ENCODE results near the gene ZBTB12. TPM values are rescaled to one million over a fixed set of nuclear protein-coding genes. Genes with fewer than 3 reads are reported as not detected.
"Not testable (repeated sequence)": the region's sequence is repeated elsewhere in the genome, so short reads cannot be mapped to it uniquely, and the experiment has no call there.

Gene ZBTB12
- total RNA-seq, 3 donors from 2014 or later: 2.3 to 6.2 (median 3.4) TPM

DNA sequence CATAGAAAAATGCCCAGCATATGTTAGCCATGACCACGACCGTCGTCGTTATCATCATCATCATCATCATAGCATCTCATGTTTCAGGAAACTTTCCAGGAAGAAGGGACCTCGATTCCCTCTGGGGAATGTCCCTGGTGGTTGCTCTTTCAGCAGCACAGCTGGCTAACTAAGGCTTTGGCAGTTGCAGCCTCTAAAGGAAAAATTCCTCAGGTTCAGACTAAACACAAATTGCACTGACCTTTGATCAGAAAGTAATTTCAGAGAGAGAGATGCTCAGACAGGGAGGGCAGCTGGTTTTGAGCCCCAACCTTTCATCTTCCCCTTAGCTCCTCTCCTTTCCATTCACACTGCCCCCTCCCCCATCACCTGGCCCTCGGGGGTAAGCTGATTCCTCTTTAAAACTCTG is 38.4 kb upstream of the ZBTB12 start:
- ATAC-seq (peak; percentile 64), DNase-seq (no peak)
- no peaks in the 10 kb centered on the region for H3K36me3 ChIP-seq (ENCODE audit: low read depth)
- intact Hi-C loops (cut with DNase I, micrococcal nuclease): no loop called here
- H3K4me1 ChIP-seq (ENCODE audit: low read depth): no peaks in the 10 kb centered on the region
- H3K9me3 ChIP-seq: no peaks in the 10 kb centered on the region
- H3K4me3 ChIP-seq: no peak overlapping the region
- TF ChIP-seq, protein P1, sequence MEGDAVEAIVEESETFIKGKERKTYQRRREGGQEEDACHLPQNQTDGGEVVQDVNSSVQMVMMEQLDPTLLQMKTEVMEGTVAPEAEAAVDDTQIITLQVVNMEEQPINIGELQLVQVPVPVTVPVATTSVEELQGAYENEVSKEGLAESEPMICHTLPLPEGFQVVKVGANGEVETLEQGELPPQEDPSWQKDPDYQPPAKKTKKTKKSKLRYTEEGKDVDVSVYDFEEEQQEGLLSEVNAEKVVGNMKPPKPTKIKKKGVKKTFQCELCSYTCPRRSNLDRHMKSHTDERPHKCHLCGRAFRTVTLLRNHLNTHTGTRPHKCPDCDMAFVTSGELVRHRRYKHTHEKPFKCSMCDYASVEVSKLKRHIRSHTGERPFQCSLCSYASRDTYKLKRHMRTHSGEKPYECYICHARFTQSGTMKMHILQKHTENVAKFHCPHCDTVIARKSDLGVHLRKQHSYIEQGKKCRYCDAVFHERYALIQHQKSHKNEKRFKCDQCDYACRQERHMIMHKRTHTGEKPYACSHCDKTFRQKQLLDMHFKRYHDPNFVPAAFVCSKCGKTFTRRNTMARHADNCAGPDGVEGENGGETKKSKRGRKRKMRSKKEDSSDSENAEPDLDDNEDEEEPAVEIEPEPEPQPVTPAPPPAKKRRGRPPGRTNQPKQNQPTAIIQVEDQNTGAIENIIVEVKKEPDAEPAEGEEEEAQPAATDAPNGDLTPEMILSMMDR (IDR thresholded peaks at IDR 0.05): no peak

GRCh38 chr6:31935823-31936222 is 33.9 kb upstream of the ZBTB12 start:
- Histone ChIP-seq H3K4me1 (ENCODE audit: low read depth) (no peaks in the 10 kb centered on the region), H3K4me3 (no peak overlapping the region), H3K9me3 (no peaks in the 10 kb centered on the region), H3K36me3 (ENCODE audit: low read depth) (no peaks in the 10 kb centered on the region)
- no peak for ATAC-seq
- intact Hi-C loops (cut with DNase I, micrococcal nuclease): no loop called here
- no peak for DNase-seq
- TF ChIP-seq, protein P1 (IDR thresholded peaks at IDR 0.05): no peak

DNA sequence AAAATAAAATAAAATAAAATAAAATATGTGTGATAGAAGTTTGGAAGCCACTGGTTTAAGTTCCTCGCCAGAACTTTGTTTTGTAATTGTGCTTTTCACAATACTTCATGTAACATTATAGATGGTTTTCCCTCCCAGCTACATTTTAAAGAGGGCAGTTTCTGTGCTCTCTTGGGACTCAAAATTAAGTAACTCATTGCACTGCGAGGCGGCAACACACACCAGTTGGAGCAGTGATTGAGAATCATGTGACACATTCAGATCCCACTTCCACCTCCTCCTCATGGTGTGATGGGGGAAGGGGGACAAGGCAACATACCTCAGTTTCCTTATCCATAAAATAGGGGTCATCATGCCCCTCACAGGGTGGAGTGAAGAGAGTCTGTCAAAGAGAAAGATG is 33.1 kb upstream of the ZBTB12 start:
- intact Hi-C loops (cut with DNase I, micrococcal nuclease): no loop called here
- DNase-seq: no peak
- TF ChIP-seq, protein P1 (IDR thresholded peaks at IDR 0.05): no peak

DNA sequence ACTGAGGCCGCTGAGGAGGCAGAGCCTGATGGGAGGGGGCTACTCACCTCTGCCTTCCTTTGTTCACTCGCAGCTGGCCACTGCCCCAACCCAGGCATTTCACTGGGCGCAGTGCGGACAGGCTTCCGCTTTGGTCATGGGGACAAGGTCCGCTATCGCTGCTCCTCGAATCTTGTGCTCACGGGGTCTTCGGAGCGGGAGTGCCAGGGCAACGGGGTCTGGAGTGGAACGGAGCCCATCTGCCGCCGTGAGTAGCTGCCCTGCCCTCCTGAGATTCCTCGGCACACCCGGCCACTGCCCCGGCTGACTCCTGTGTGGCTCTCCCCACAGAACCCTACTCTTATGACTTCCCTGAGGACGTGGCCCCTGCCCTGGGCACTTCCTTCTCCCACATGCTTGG is 31.7 kb upstream of the ZBTB12 start:
- DNase-seq (no peak), ATAC-seq (no peak)
- H3K9me3 ChIP-seq: no peaks in the 10 kb centered on the region
- H3K4me1 ChIP-seq (ENCODE audit: low read depth): no peaks in the 10 kb centered on the region
- H3K36me3 ChIP-seq (ENCODE audit: low read depth): no peaks in the 10 kb centered on the region
- H3K4me3 ChIP-seq: no peak overlapping the region
- TF ChIP-seq, protein P1 (IDR thresholded peaks at IDR 0.05): no peak
- intact Hi-C loops (cut with DNase I, micrococcal nuclease): no loop called here

More for the DNA sequence above, 33.1 kb upstream of the ZBTB12 start:
- ATAC-seq: no peak
- no peaks in the 10 kb centered on the region for H3K9me3 ChIP-seq
- no peaks in the 10 kb centered on the region for H3K4me1 ChIP-seq (ENCODE audit: low read depth)
- H3K4me3 ChIP-seq: no peak overlapping the region
- H3K36me3 ChIP-seq (ENCODE audit: low read depth): no peaks in the 10 kb centered on the region

- not testable (repeated sequence) for ATAC-seq, DNase-seq
These were observed 30.3 kb upstream of the ZBTB12 start for GRCh38 chr6:31932137-31932536.

GRCh38 chr6:31930962-31931361 is 29.1 kb upstream of the ZBTB12 start:
- no peak overlapping the region for H3K4me3 ChIP-seq
- no peak for ATAC-seq
- TF ChIP-seq, protein P1 (IDR thresholded peaks at IDR 0.05): no peak

More at GRCh38 chr6:31932137-31932536, 30.3 kb upstream of the ZBTB12 start:
- H3K9me3 ChIP-seq; H3K4me1 ChIP-seq (ENCODE audit: low read depth); H3K36me3 ChIP-seq (ENCODE audit: low read depth); intact Hi-C loops (cut with DNase I, micrococcal nuclease); H3K4me3 ChIP-seq: not testable (repeated sequence)

More at GRCh38 chr6:31930962-31931361, 29.1 kb upstream of the ZBTB12 start:
- no peaks in the 10 kb centered on the region for H3K9me3 ChIP-seq
- intact Hi-C loops (cut with DNase I, micrococcal nuclease): no loop called here
- H3K36me3 ChIP-seq (ENCODE audit: low read depth): no peaks in the 10 kb centered on the region
- no peaks in the 10 kb centered on the region for H3K4me1 ChIP-seq (ENCODE audit: low read depth)
- DNase-seq: no peak

Measured in mucosa of descending colon (tissue), 3 donors.